GM19025 (cell line): Measurements from ENCODE around the gene TMEM245.
"Not testable (repeated sequence)": the region's sequence is repeated elsewhere in the genome, so short reads cannot be mapped to it uniquely, and the experiment has no call there.

Source experiments
- ATAC-seq: cut with Tn5 transposase; IDR thresholded peaks from one replicate; pipeline ENCODE4 v1.9.1; 2021; ENCODE audit warnings: mild to moderate bottlenecking, low read depth, moderate library complexity; ENCODE audit not compliant: unreplicated experiment

The TMEM245 gene

DNA sequence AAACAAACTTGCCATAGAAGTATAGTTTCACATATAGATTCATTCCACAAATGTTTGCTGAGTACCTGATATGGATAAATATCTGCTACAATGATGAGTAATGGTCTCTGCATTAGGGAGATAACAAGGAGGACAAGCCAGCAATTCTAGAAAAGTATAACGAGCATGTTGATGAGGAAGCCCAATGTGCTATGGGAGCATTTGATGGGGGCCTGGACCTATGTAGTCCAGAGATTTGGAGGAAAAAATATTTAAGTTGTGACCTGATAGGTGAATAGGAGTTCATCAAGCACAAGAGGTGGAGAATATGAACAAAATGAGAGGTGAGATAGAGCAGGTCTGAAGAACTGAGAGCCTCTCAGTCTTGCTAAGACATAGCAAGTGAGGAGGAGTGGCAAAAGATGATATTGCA lies 14.4 kb upstream of the TMEM245 start:
- no peak for ATAC-seq

DNA sequence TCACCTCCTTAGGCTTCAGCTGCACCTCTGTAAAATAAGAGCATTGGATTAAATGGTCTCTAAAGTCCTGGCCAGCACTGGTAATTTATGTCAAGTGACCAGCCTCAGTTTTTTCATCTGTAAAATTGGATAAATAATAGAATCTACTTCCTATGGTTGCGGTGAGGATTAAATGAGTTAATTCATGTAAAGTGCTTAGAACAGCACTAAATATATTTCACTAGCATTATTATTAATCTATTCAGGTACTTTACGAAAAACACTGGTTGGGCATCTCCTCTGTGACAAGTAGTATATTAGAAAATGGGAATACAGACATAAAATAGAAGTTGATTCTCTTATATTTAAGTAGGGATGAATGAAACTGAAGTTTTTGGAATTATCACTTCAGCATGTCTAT lies 13.8 kb upstream of the TMEM245 start:
- ATAC-seq: no peak

GRCh38 chr9:109132567-109133021 lies 12.8 kb upstream of the TMEM245 start:
- no peak for ATAC-seq

- ATAC-seq: no peak
Measured at GRCh38 chr9:109129470-109130197, 9.9 kb upstream of the TMEM245 start.

GRCh38 chr9:109126671-109127070 lies 6.9 kb upstream of the TMEM245 start:
- ATAC-seq: not testable (repeated sequence)

DNA sequence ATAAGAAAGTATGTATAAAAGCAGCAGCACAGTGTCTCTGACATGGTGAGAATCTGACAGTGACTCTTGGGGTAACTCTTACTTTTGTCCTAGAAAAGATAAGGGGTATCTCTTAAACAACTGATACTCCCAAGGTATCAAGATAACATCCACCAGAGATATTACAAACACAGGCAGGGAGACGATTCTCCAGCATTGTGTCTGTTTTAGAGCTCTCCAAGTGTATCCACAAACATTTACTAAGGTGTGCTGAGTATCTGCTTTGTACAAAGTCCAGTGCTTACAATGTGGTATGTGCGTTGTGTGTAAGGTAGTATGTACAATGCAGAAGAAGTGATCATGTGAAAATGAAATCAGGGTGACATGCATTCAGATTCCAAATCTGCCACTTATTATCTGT lies 4.4 kb upstream of the TMEM245 start:
- no peak for ATAC-seq

DNA sequence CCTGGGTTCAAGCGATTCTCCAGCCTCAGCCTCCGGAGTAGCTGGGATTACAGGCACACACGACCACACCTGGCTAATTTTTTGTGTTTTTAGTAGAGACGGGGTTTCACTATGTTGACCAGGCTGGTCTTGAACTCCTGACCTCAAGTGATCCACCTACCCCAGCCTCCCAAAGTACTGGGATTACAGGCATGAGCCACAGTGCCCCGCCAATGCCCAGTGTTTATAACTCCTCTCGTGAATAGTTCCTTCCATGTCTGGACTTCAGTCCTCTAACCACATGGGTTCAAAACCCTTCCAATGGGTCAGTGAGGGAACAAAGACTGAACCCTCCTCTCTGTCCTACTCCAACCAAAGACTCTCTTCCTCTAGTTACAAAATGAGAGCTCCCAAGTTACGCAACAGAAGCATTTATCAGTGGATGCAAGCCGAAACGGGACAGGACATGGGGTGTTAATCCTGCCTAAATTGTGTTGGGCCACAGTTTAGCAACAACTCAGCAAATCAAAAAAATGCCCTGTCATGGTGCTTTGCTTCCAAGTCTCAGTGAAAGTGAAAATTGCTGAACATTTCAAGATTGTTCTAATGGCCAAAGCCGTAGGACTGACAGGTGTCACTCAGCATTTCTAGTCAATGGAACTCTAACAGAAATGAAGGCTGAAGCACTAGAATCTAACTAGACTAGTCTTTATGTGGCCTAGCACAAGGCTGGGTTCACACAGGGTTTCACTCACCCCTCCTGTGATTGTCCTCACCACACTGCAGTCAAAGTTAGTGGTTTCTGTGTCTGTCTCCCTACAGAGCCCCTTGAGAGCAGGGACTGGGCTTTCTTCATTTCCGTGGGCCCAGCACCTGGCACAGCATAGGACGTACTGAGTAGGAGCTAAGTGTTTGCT lies 3.2 kb upstream of the TMEM245 start:
- no peak for ATAC-seq

DNA sequence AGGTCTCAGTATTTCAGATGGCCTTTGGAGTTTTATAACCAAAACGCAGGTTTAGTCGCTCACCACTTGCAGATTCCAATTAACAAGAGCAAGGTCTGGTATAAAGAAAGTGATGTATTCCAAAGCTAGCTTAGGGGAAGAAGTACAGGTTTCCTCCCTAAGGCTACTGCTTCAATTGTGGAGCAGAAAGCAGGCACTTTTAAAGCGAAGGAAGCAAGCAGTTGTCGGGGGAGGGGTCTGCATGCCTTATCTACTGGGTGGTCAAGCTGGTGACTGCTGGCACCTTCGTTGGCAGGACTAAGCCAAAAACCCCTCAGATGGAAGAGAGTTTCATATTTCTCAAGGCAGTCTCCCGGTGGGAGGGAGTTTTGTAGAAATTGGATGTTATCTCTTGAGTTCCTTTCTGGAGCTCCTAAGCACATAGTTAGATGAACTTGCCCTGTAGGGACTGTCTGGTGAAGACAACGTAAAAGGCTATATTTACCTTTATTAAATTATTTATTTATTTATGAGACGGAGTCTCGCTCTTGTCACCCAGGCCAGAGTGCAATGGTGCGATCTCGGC lies 1.6 kb upstream of the TMEM245 start:
- ATAC-seq: no peak

GRCh38 chr9:109120204-109120789 lies 550 bp upstream of the TMEM245 start:
- ATAC-seq: no peak

- ATAC-seq: no peak
Measured at GRCh38 chr9:109118808-109119438, 824 bp downstream of the TMEM245 start.

GRCh38 chr9:109117856-109118807 lies 1.6 kb downstream of the TMEM245 start:
- ATAC-seq: no peak

GRCh38 chr9:109115931-109116526 lies 3.7 kb downstream of the TMEM245 start:
- no peak for ATAC-seq

DNA sequence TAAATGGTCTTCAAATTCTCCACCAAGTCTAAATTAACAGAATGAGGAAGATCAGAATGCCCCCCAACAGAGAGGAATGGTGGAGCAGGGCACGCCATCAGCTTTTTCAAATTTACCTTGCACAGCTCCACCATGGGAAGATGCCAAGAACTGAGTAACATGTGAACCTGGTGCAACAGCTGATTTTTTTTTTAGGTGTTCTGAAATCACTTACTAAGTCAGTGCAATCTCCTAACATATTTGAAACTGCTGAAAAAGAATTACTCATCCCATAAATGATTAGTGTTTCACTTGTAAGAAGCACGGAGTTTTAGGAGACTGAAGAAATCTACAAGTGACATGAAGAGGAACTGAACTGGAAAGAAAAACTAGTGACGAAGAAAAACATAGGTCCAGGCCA lies 5.1 kb downstream of the TMEM245 start:
- ATAC-seq: no peak

DNA sequence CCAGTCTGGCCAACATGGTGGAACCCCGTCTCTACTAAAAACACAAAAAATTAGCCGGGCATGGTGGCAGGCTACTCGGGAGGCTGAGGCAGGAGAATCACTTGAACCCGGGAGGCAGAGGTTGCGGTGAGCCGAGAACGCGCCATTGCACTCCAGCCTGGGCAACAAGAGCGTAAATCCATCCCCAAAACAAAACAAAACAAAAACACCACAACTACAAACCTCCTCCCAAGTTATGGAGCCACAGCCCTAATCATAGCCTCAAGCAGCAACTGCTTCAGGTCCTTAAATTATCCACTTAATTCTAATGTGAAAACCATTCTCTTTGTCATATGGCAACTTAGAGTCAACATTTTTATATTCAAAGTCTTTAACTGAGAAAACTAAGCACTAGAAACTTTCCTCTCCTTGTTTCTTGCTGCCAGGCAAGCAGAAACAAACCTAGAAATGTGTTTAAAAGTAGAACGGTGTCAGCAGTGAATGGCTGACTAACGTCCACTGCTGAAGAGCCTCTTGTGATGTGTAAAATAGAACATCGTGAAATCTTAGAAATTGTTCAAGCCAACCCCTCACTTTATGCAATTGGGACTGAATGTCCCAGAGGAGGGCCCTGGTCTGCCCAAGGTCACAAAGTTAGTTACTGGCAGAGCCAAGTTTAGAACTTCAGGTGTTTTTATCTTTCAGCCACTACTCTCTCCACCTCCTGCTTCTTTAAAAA lies 5.7 kb downstream of the TMEM245 start:
- ATAC-seq: no peak

DNA sequence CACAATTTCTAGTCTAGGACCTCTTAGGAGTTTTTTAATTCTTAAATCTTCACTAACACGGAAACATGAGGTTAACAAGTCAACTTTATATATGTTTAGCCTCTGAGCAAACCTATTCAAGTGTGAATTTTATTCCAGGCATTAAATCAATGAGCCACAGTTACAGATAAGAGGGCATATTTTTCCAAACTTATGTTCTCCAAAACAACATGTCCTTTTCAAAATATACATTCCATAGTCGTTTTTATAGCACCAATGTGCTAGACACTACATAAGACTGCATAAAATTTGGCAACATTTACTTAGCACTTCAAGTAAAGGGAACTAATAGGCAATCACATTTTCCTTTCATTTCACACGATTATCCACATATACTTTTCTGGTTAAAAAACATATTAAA lies 6.5 kb downstream of the TMEM245 start:
- no peak for ATAC-seq

DNA sequence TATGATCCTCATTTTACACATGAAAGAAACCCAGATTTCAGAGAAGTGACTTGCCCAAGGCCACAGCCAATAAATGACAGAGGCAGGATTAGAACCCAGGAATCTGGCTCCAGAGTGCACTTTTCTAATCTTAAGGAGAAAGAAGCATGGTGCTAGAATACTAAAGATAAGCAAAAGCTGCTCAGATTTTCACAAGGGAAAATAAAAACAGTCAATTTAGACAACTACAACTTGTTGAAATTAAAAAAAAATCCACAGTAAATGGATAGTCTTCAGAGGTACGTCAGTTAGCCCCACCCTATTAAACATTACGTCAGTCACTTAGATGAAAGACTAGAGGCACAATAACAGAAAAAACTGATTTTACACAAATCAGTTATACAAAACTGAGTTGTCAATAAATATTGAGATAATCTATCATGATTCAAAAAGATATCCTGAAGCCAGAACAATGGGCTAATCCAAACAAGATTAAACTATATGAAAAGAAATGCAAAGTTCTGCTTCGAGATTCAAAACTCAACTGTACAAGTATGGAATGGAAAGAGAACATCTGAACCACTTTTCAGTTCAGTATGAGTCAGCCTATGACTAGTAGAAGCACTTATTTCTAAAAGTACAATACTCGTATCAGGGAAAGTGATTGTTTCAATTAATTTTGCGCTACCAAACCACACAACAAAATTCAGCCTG lies 9.3 kb downstream of the TMEM245 start:
- ATAC-seq: no peak

DNA sequence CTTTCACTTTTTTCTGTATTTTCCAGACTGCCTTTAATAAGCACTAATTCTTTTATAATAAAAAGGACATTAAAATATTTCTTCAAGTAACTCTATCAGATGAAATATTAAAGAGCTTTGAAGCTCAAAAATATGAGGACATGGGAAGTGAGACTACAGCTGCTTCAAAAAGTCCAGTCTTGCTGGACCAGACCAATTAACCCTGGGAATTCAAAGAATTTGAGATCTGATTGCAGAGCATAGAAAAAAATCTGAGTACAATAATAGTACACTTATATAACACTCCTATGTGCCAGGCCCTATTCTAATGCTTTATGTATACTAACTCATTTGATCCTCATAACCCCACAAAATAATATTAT lies 9.8 kb downstream of the TMEM245 start:
- ATAC-seq: no peak

- ATAC-seq: no peak
Measured at GRCh38 chr9:109108318-109108717, 11.4 kb downstream of the TMEM245 start.
